CD14-positive monocyte (primary cell): ENCODE data around the gene CELSR3. TPM values are rescaled to one million over a fixed set of nuclear protein-coding genes. Genes with fewer than 3 reads are reported as not detected.

Experiments
- DNase-seq, 3 donors: peaks; one replicate each; pipeline ENCODE4 v3.0.0-alpha.2; 2011 to 2022
- H2AFZ ChIP-seq: 2 replicates; pipeline ENCODE4 v1.6.0; 2012; ENCODE audit warnings: mild to moderate bottlenecking, low read depth, low read length, inconsistent platforms; ENCODE audit not compliant: insufficient read depth, poor library complexity, severe bottlenecking
- H3K27ac ChIP-seq, 2 donors: 1 replicate in 1 of 2; 2 replicates in 1 of 2; pipeline ENCODE4 v1.5.1; 2012 to 2013; ENCODE audit warnings: low read length in 2 of 2, control low read depth in 1 of 2, inconsistent platforms in 1 of 2, low read depth in 1 of 2, mild to moderate bottlenecking in 1 of 2
- H3K27me3 ChIP-seq, 2 donors: one replicate each; pipeline versions ENCODE4 v1.6.0 to v1.6.1; 2011 to 2013; ENCODE audit warnings: low read length in 2 of 2; ENCODE audit not compliant: control insufficient read depth in 2 of 2, insufficient read depth in 2 of 2
- H3K36me3 ChIP-seq, 2 donors: replicated peaks in 1 of 2; 1 replicate in 1 of 2; 2 replicates in 1 of 2; pipeline versions ENCODE4 v1.5.1 to v1.6.1; 2012 to 2013; ENCODE audit warnings: low read length in 2 of 2, control low read depth in 1 of 2, inconsistent platforms in 1 of 2, mild to moderate bottlenecking in 1 of 2; ENCODE audit not compliant: insufficient read depth in 2 of 2, control insufficient read depth in 1 of 2
- H3K4me1 ChIP-seq, 2 donors: 1 replicate in 1 of 2; 2 replicates in 1 of 2; pipeline versions ENCODE4 v1.5.1 to v1.6.1; 2012 to 2013; ENCODE audit warnings: low read length in 2 of 2, control low read depth in 1 of 2, inconsistent platforms in 1 of 2, mild to moderate bottlenecking in 1 of 2, moderate library complexity in 1 of 2; ENCODE audit not compliant: insufficient read depth in 2 of 2, control insufficient read depth in 1 of 2
- H3K4me2 ChIP-seq: replicated peaks from 2 replicates; pipeline ENCODE3; 2012; ENCODE audit warnings: low read length, moderate library complexity, mild to moderate bottlenecking; ENCODE audit not compliant: poor library complexity, severe bottlenecking; ENCODE audit errors: extremely low read depth
- H3K4me3 ChIP-seq, 3 experiments: fragments of 200-600 bp in 1 of 3; sonication (generic) in 1 of 3; replicated peaks in 1 of 3; 1 replicate in 2 of 3; 2 replicates in 1 of 3; pipeline ENCODE4 v1.5.1; 2011 to 2013; ENCODE audit warnings: low read length in 3 of 3, mild to moderate bottlenecking in 3 of 3, control low read depth in 2 of 3, low read depth in 2 of 3, inconsistent platforms in 1 of 3, moderate library complexity in 1 of 3
- H3K79me2 ChIP-seq: 2 replicates; pipeline ENCODE4 v1.6.0; 2012; ENCODE audit warnings: mild to moderate bottlenecking, control low read depth, inconsistent platforms, low read length, moderate library complexity; ENCODE audit not compliant: insufficient read depth
- H3K9ac ChIP-seq: 2 replicates; pipeline ENCODE4 v1.6.0; 2017; ENCODE audit warnings: low read length, mild to moderate bottlenecking; ENCODE audit not compliant: insufficient read depth, poor library complexity, severe bottlenecking
- H3K9me3 ChIP-seq, 2 donors: replicated peaks in 1 of 2; 1 replicate in 1 of 2; 2 replicates in 1 of 2; pipeline versions ENCODE4 v1.5.1 to v1.6.1; 2012 to 2013; ENCODE audit warnings: low read length in 2 of 2, control low read depth in 1 of 2; ENCODE audit not compliant: control insufficient read depth in 1 of 2, insufficient read depth in 1 of 2
- H4K20me1 ChIP-seq: 2 replicates; pipeline ENCODE4 v1.6.0; 2012; ENCODE audit warnings: mild to moderate bottlenecking, low read length, control low read depth, moderate library complexity; ENCODE audit not compliant: insufficient read depth
- H3K27ac Mint-ChIP-seq, 7 donors: one replicate each; pipeline ENCODE4 v1.8.0; 2020; ENCODE audit warnings: mild to moderate bottlenecking in 7 of 7, mixed read lengths in 7 of 7, moderate library complexity in 6 of 7, inconsistent platforms in 2 of 7
- H3K27me3 Mint-ChIP-seq, 3 donors: one replicate each; pipeline ENCODE4 v1.8.0; 2021 to 2022; ENCODE audit warnings: low read depth in 3 of 3, mild to moderate bottlenecking in 3 of 3, mixed read lengths in 3 of 3, moderate library complexity in 3 of 3, inconsistent platforms in 1 of 3
- H3K36me3 Mint-ChIP-seq, 2 donors: one replicate each; pipeline ENCODE4 v1.8.0; 2020; ENCODE audit warnings: mixed read lengths in 2 of 2, inconsistent platforms in 1 of 2, mild to moderate bottlenecking in 1 of 2
- H3K4me1 Mint-ChIP-seq: one replicate; pipeline ENCODE4 v1.8.0; 2020; ENCODE audit warnings: mild to moderate bottlenecking, mixed read lengths
- H3K4me3 Mint-ChIP-seq, 2 donors: one replicate each; pipeline ENCODE4 v1.8.0; 2020; ENCODE audit warnings: mild to moderate bottlenecking in 2 of 2, mixed read lengths in 2 of 2, moderate library complexity in 1 of 2
- H3K9me3 Mint-ChIP-seq, 7 donors: one replicate each; pipeline ENCODE4 v1.8.0; 2020 to 2022; ENCODE audit warnings: mixed read lengths in 7 of 7, mild to moderate bottlenecking in 6 of 7, moderate library complexity in 6 of 7, inconsistent platforms in 2 of 7
- WGBS: methylation state at CpG from one replicate; pipeline ENCODE4 v1.1.5; 2013; ENCODE audit warnings: missing lambda C conversion rate; ENCODE audit not compliant: insufficient coverage; 5-methylcytosine and 5-hydroxymethylcytosine counted together
- intact Hi-C, 2 donors: fragments of 100-400 bp; cut with micrococcal nuclease; formaldehyde crosslinking; loops; one replicate each; pipeline versions ENCODE4 v1.15.0 to v1.15.1; 2023
- polyA plus RNA-seq, 3 donors: library from polyadenylated mRNA; depleted of rRNA in 1 of 3; unstranded in 2 of 3; stranded (reverse) in 1 of 3; fragments of 300-500 nt in 2 of 3; fragments of >200 nt in 1 of 3; fragmentation: Illumina TruSeq in 2 of 3; gene quantifications; 1 replicate in 2 of 3; 2 replicates in 1 of 3; pipeline ENCODE4 v1.2.3, GENCODE V29; 2012 to 2021
- TF ChIP-seq, protein P1 (sequence below): fragments of 200-600 bp; IDR thresholded peaks from one replicate; pipeline ENCODE4 v1.8.0; 2022; ENCODE audit warnings: antibody characterized with exemption, mild to moderate bottlenecking

The CELSR3 gene
- polyA plus RNA-seq, 3 donors: 0.95 TPM; not detected in 2

GRCh38 chr3:48682786-48683185 is 20.1 kb upstream of the CELSR3 start:
- TF ChIP-seq, protein P1, sequence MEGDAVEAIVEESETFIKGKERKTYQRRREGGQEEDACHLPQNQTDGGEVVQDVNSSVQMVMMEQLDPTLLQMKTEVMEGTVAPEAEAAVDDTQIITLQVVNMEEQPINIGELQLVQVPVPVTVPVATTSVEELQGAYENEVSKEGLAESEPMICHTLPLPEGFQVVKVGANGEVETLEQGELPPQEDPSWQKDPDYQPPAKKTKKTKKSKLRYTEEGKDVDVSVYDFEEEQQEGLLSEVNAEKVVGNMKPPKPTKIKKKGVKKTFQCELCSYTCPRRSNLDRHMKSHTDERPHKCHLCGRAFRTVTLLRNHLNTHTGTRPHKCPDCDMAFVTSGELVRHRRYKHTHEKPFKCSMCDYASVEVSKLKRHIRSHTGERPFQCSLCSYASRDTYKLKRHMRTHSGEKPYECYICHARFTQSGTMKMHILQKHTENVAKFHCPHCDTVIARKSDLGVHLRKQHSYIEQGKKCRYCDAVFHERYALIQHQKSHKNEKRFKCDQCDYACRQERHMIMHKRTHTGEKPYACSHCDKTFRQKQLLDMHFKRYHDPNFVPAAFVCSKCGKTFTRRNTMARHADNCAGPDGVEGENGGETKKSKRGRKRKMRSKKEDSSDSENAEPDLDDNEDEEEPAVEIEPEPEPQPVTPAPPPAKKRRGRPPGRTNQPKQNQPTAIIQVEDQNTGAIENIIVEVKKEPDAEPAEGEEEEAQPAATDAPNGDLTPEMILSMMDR: no peak
- no peak overlapping the region for H3K4me3 ChIP-seq
- H3K27me3 ChIP-seq: no peaks in the 10 kb centered on the region
- H3K36me3 Mint-ChIP-seq: peaks cover 36 to 45% of the 10 kb centered on the region in 2 donors
- H3K27ac ChIP-seq: no peak overlapping the region
- peaks cover 32 to 54% of the 10 kb centered on the region in 2 donors for H3K36me3 ChIP-seq
- H3K27ac Mint-ChIP-seq: peak overlapping the region in 1 of 7 donors; percentile 62
- DNase-seq: no peak
- peaks cover 31 to 42% of the 10 kb centered on the region in 2 donors for H3K4me1 ChIP-seq
- peaks cover 47% of the 10 kb centered on the region for H3K4me1 Mint-ChIP-seq
- H3K4me3 Mint-ChIP-seq: no peak overlapping the region
- intact Hi-C loops: loop anchor here (10.0 kb wide), 3 partner anchors 128 to 408 kb away; partner anchors contain the start of gene PFKFB4 (in 1 of the 2)
- H3K27me3 Mint-ChIP-seq: peaks cover 0 to 6% (median 3%) of the 10 kb centered on the region in 3 donors
- 99% methylated on average over 9 of the region's 9 CpGs for WGBS
- H3K4me2 ChIP-seq: no peak overlapping the region
- peaks cover 12% of the 10 kb centered on the region for H3K79me2 ChIP-seq
- H3K9ac ChIP-seq: no peak overlapping the region
- H2AFZ ChIP-seq: no peak overlapping the region
- H3K9me3 ChIP-seq: no peaks in the 10 kb centered on the region
- peaks cover 0 to 1% (median 0%) of the 10 kb centered on the region in 7 donors for H3K9me3 Mint-ChIP-seq
- peaks cover 11% of the 10 kb centered on the region for H4K20me1 ChIP-seq

DNA sequence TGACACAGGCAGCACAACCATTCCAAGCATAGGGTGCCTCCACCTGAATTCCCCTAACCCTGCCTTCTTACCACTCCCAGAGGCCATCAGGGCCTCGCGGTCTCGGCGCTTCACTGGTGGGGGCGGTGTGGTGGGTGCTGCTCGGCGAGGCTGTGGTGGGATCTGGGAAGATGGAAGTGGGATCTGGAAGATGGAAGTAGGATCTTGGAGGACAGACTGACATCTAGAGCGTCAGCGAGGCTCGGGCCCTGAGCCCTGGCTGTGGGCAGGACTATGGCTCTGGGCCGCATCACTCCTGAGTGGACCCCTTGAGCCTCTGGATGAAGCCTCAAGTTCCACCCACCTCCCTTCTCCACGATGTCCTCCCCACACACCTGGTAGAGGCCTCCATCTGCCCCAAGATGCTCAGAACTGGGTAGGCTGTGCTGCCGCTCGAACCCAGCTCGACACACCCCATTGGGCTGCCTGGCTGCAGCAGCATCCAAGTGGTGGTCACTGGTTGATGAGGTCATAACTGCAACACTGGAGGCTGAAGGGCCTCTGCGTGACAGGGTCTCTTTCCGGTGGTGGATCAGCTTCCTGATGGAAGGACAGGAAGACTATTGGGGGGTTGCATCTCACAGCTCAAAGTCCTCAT is 19.4 kb upstream of the CELSR3 start:
- Mint-ChIP-seq H3K27ac (no peak overlapping the region), H3K9me3 (peaks cover 0 to 1% (median 0%) of the 10 kb centered on the region in 7 donors), H3K36me3 (peaks cover 40 to 45% of the 10 kb centered on the region in 2 donors), H3K4me3 (no peak overlapping the region), H3K27me3 (peaks cover 0 to 6% (median 3%) of the 10 kb centered on the region in 3 donors), H3K4me1 (peaks cover 46% of the 10 kb centered on the region)
- Histone ChIP-seq H3K9me3 (no peaks in the 10 kb centered on the region), H2AFZ (no peak overlapping the region), H3K79me2 (peaks cover 12% of the 10 kb centered on the region), H3K27ac (no peak overlapping the region), H3K36me3 (peaks cover 31 to 54% of the 10 kb centered on the region in 2 donors), H3K9ac (no peak overlapping the region), H3K4me2 (no peak overlapping the region), H4K20me1 (peaks cover 4% of the 10 kb centered on the region), H3K27me3 (no peaks in the 10 kb centered on the region), H3K4me3 (no peak overlapping the region), H3K4me1 (peaks cover 31 to 42% of the 10 kb centered on the region in 2 donors)
- 90% methylated on average over 10 of the region's 17 CpGs for WGBS
- TF ChIP-seq, protein P1: no peak
- no peak for DNase-seq
- intact Hi-C loops: loop anchor here (10.0 kb wide), 3 partner anchors 127 to 407 kb away; partner anchors contain the start of gene PFKFB4 (in 1 of the 2)
